GM18868 (cell line): Measurements from ENCODE around the gene TAPT1.
"Not testable (repeated sequence)": the region's sequence is repeated elsewhere in the genome, so short reads cannot be mapped to it uniquely, and the experiment has no call there.

Experiments
- ATAC-seq: cut with Tn5 transposase; IDR thresholded peaks from one replicate; pipeline ENCODE4 v1.9.1; 2021; ENCODE audit warnings: mild to moderate bottlenecking, moderate library complexity; ENCODE audit not compliant: unreplicated experiment

Gene TAPT1

DNA sequence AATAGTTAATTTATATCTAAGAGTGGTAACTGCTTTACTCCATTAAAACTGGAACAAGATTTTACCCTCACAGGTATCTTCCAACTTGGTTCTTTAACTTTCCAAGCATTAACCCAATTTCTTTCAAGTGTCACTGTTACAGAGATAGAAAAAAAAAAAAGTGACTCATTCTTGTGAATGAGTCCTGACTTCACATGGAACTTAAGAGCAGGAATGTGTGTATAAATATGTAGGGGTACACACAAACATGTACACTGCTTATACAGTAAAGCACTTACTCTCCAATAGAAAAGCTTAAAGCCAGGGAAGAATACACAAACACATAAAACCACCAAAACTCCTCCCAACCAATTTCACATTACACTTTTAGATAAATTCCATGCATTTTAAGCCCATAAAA lies 38.8 kb downstream of the TAPT1 start:
- ATAC-seq, result no peak

DNA sequence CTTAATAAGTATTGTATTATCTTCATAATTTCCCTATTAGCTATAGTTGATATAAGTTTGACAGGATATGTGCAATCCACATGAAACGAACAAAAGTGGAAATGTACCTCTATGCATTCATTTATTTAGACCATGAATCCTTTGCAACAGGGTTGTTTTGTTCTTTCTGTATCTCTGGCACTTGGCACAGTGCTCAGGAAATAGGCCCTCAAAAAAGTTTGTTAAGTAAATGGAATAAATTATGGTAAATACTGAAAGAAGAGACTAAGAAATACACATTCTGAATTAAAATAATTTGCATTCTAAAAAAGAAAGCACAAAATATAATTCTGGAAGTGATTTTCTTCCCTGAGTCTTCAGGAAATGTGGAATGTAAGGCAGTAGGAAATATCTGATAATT lies 39.3 kb downstream of the TAPT1 start:
- no peak for ATAC-seq

DNA sequence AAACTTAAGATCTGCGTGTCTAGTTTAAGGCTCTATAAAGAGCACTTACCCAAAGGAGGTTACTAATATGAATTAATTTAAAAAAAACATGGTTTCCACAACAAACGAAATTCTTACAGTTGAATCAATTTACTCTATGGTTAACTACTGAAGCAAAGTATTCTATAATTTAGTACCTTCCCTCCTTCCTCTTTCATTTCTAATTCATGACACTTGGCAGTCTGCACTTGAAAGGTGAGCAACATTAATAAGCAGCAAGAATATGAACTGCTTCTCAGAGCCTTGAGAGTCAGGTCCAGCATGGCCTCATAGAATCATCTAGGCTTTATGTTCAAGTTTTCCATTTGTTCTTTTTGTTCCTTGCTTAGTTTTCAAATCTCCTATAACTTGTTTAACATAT lies 42.7 kb downstream of the TAPT1 start:
- peak; percentile 73 for ATAC-seq

DNA sequence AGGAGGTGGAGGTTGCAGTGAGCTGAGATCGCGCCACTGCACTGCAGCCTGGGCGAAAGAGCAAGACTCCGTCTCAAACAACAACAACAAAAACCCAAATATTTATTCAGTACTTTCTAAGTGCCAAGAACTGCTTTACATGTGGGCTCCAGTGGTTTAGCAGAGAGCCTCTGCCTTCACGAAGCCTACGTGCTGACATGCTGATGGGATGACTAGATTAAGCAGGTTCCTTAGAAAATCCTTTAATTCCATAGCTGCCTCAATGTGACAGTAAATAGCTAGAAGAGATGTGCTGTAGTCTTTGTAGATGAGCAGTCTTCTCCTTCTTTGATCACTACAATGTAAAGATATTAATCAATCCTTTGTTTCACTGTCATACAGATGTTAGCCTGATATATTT lies 49.6 kb downstream of the TAPT1 start:
- ATAC-seq, result no peak

DNA sequence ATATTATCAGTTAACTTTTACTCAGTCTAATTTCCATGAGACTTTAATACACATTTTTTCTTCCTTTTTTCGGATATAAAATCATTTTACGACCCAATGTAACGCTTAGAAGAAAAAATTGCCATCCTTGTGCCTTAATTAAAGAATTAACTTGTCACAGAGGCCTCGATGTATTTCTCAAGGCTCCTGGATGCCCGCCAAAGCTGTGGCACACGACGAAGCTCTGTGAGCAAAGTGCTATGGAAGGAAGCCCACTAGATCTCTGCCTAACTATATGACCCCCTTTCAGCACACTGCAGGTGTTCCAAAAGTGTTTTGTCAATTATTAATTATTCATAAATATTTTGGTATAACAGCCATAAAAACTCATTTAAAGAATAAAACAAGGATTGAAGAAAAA lies 54.4 kb downstream of the TAPT1 start:
- no peak for ATAC-seq

DNA sequence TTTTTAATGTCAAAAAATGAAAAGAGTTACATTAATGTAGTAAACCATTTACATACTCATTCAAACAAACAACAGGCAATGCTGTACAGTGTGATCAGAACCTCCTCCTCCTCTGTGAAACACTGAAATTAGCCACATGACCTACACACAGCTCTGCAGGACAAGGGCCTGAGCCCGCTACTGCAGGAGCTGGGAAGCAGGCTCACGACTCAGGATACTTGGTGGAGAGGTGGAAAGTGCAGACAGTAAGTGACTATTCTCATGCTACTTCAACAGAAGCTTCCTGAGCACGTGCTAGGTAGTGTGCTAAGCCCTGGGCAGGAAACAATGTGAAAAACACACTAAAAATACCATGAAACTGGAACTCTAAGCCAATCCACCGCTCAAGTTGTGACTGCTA lies 56.8 kb downstream of the TAPT1 start:
- no peak for ATAC-seq

DNA sequence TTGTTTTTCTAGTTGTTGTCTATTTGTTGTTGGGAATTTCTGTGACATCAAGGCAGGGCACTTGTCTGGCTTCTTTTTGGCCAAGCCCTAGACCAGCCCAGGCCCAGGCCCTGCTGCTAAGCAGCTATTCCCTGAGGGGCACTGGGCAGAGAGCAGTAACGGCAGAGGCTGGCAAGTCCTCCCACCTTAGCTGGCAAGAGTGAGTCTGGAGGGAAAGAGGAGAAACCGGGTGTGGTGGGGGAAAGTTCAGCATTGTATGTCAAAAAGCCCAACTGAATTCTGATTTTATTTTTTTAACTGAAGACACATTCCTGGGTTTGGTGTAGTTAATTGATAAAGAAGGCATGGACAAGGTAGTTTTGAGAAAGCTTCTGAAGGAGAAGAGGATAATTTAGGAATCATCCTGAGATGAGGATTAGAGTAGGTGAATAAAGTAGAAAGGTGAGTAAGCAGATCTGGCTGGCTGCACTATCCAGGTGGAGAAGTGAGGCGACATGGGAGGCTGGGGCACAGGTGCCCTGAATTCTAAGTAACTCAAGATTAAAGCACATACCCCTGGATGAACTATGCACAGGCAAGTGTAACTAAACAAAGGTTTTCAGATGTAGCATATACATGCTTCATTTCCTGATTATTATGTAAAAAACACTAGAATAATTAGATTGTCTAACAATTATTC lies 57.4 kb downstream of the TAPT1 start:
- ATAC-seq, result no peak

DNA sequence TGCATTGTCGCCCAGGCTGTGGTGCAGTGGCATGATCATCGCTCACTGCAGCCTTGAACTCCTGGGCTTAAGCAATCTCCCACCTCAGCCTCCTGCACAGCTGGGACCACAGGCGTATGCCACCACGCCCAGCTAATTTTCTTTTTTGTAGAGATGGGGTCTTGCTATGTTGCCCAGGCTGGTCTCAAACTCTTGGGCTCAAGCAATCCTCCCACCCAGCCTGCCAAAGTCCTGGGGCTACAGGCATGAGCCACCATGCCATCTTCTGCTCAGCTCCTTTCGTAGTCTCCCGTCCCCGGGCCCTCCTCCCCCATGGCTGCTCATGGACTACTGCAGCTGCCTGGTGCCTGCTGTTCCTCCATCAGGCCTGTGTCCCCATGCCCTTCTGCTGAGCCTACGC lies 58.1 kb downstream of the TAPT1 start:
- ATAC-seq, result no peak

DNA sequence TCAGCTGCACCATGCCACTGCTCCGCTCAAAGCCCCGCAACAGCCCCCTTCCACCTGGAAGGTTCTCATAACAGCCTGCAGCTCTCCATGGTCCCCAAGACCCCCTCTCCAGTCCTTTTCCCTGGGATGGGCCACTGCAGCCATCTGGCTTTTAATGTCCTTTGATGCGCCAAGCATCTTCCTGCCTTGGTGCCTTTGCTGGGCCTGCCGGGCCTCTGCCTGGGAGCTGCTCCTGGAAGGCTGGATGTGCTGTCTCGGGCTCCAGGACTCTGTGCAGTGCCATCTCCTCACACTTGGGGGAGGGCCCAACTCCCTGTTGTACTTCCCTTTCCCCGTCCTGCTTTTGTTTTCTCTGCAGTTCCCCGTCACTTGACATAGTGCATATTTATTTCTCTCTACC lies 60.3 kb downstream of the TAPT1 start:
- ATAC-seq, result no peak

DNA sequence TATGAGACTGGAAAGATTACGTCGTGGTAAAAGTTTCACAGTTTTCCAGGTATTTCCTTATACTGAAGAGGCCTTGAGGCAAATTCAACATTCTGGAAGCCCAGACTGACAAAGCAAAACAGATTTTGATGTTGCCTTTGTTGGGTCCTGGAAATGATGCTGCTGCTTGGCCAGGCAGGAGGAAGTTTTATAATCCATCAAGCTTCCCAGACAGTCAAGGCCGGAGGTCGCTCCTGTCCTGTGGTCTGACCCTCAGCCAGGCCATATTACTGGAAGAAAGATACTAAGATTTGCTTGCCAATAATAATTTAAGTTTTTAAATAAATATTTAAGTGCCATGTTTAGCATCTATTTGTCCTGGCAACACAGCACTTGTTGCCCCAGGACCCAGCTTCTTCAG lies 63.4 kb downstream of the TAPT1 start:
- no peak for ATAC-seq

DNA sequence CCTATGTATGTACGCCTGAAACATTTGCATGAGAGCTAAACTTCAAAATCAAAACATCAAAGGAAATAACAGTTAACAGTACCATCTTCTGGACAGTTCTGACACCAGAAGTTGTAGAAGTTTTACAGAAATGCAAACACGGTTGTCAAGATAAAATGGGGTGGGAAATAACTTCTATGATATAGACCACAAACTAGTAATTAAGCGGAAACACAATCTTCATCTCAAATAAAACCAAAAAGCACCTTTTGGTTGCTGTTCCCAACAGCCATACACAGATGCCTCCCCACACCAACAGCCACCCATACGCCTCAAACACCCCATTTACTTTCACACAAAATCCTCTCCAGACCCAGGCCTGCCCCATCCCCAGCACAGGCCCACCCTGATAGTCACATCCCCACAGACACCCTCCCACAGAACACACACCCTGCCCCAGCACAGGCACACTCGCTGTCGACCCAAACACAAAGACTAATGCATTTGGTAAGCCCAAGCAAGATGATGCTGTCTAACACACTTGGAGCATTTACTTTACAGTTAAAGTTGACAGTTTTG lies 64.3 kb downstream of the TAPT1 start:
- ATAC-seq, result no peak

DNA sequence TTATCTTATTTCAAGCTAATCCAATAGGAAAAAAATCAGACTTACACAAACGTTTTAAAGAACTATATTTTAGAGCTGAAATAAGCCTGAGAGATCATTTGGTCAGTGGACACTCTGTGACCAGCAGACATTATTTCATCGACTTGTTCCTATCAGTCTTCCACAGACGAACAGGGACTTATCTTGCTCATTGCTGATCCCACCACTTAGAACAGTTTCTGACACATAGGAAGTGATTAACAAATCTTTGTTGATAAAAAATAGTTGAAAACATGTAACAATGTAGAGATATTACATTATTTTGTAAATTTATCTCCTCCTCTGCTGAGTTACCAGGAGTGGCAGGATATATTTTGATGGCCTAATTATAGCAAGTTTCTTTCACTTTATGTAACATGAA lies 65.8 kb downstream of the TAPT1 start:
- ATAC-seq, result no peak

DNA sequence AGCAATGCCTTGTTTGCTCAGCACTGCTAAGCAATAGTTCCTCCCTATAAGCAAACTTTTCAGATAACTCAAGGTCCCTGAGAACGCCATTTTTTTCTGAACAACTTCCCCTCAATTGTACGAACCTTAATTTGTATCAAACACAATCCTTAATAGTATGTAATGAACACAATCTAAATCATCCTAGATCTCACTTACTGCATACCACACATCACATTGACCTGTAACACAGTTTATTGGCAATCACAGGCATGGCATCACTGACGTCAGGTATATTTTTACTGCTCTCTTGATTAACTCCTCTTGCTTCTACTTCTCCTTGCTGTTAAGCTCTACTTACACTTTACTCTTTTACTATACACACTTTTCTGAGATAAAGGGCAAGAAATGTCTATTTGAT lies 67.0 kb downstream of the TAPT1 start:
- ATAC-seq, result no peak

DNA sequence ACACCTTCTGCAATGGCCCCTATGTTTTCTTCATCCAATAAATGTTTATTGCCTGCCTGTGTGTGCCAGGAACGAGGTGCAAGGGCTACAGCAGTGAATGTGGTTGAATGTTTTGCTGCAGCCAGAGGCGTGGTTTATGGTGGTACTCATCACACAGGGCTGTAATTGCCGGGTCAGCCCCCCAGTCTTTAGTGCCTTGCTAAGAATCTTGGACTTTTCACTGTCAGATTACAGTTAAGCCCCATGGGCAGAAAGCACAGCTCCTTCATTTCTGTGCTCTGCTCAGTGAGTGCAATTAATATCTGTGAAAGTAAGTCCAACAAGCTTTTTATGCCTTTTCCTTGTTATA lies 67.8 kb downstream of the TAPT1 start:
- ATAC-seq, result no peak

DNA sequence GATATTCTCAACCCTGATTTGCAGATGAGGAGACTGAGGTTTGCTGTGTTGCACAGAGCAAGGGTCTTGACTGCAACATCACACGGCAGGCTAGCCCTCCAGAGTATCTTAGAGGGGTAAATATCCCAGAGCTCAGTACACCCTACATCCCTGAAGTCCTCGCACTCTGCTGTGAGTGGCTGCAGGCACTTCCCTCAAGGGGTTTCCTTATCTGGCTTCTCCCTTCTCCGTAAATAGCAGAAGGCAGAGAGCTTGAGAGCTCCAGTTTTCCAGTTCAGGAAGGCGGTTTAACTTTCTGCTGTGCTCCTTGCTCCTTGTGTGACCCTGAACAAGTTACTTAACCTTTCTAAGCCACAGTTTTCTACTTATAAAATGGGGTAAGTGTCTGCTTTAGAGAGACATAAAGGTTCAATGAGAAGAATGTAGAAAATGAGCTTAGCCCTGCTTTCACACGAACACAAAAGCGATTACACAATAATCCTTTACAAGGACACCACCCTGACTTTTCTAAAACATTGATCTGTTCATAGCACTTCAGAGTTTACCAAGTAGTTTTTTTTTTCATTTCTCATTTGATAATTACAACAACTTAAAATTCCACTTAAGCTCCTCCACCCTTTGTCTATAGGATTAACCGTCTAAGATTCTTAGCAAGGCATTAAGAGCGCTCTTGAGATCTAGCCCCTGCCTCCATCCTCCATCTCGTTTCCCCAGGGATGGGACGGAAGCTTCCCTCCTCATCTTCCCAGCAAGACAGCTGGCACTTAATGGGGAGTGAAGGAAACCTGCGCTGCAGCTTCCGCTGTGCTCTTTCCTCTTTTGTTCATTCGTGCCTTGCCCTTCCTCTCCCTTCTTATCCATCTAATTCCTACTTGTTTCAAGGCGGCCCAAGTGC lies 68.4 kb downstream of the TAPT1 start:
- ATAC-seq, result no peak

DNA sequence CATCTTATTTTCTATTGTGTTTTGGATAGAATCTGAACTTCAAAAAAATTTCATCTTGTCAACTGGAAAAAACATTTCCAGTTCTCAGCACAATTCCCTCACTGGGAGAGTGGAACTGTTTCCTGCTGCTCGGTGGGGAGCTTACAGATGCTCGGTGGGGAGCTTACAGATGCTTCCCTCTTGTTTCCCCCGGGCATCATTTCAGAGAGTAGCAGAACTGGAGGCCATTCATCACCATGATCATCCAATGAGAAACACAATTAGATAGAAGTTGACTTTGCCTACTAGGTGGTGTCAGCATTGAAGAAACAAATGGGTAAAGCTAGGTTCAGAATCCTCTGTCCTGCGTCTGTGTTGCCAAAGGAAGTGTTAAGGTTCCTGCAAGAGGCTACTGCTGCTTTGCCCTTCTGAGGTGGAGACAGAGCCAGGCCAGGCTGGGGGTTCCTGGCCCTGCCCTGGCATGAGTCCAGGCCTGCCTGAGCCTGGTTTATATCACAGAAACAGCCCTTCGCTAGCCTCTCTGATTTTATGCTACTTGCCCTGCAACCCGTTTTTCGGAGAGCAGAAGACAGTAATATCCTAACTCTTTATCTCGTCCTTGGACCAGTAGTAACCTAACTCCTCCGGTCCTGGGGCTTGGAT lies 70.6 kb downstream of the TAPT1 start:
- ATAC-seq, result no peak

DNA sequence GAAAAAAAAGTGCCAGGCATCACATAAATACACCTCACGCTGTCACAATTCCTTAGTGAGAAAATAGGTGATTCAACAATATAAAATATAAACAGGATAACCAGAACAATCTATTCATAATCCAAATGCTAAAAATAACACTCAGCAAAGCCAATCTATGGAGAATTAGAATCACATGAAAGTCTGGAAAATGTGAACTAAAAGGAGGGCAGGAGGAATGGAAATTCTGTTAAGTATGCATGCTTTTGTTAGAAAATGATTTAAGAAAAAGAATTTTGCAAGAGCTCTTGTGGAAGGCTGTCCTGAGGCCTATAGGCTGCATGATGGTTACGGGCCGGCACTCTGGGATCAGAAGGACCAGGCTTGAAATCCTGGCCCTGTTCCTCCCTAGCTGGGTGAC lies 71.8 kb downstream of the TAPT1 start:
- no peak for ATAC-seq

DNA sequence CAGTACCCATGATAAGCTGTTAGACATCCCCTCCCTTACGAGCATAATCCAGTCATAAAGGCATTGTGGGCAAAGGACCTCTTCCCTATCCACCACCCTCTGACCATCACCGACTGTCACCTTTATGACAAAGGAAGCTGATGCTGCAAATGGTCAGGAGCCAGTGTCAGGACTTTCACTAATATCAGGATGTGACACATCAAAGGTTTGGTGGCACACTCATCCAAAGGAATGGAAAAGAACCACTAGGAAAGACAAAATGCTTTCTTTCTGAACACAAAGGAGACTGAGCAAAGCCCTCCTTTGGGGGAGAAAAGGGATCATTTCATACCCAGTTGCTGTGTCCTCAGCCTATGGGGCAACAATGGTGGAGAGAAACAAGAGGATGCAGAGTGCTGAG lies 75.6 kb downstream of the TAPT1 start:
- ATAC-seq, result no peak

DNA sequence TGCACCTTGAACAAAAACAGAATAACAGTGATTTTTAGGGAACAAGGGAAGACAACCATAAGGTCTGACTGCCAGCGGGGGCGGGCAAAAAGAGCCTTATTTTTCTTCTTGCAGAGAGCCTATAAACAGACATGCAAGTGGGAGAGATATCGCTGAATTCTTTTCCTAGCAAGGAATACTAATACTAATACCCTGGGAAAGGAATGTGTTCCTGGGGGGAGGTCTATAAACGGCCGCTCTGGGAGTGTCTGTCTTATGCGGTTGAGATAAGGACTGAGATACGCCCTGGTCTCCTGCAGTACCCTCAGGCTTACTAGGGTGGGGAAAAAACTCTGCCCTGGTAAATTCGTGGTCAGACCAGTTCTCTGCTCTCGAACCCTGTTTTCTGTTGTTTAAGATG lies 81.4 kb downstream of the TAPT1 start:
- not testable (repeated sequence) for ATAC-seq

DNA sequence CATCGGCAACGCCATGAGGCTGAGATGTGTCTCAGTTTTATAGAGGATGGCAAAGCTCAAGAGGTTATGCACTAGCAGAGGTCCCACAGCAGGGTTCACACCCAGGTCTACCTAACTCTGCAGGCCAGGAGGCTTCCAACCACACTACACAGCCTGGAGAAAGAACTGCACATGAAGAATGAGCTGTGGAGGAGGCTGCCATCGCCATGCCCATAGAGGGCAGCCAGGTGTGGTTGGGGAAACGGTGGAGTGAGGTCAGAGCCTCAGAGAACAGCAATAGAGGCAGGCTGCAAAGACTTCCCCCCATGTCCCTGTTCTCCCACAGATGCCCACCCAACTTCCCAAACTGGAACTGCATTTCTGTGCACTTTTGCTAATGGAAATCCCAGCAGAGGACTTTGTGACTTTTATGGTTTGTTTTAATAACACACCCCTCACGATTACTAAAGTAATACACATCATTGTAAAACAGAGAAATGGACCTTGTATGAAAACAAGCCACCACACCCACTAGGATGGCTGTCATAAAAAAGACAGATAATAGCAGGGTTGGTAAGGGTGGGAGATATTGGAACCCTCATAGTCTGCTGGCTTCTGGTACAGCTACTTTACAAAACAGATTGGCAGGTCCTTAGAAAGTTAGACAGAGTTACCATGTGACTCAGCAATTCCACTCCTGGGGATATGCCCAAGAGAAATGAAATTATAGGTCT lies 83.5 kb downstream of the TAPT1 start:
- no peak for ATAC-seq

DNA sequence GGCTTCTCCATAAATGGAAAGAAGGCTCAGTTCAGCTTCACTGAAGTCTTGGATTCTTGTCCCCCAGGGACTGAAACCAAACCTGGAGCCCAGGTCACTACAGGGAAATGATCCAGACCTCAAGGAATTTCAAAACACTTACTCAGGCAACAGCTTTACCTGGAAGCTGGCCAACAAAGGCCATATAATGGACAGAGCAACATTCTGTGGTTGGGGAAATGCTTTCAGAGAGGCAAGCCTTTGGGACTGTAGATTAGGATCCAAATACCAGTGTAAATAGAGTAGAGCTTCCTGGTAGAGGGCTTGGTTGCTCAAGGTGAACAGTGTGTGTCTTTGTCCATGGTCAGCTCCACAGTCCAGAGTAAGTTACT lies 85.4 kb downstream of the TAPT1 start:
- no peak for ATAC-seq
